ENCODE results near the gene OTOGL.
"Not testable (repeated sequence)": the region's sequence is repeated elsewhere in the genome, so short reads cannot be mapped to it uniquely, and the experiment has no call there.

The OTOGL gene

GRCh38 chr12:80140005-80140404, 40.7 kb downstream of the OTOGL start:
- DNase-seq, result no peak

- no peak for DNase-seq
Observed at GRCh38 chr12:80142640-80143039, 43.3 kb downstream of the OTOGL start.

GRCh38 chr12:80143537-80143936, 44.2 kb downstream of the OTOGL start:
- DNase-seq, result no peak

- not testable (repeated sequence) for DNase-seq
Observed at GRCh38 chr12:80149547-80150313, 50.4 kb downstream of the OTOGL start.

GRCh38 chr12:80151131-80151530, 51.8 kb downstream of the OTOGL start:
- DNase-seq, result no peak

GRCh38 chr12:80154261-80154660, 54.9 kb downstream of the OTOGL start:
- no peak for DNase-seq

GRCh38 chr12:80156306-80156705, 57.0 kb downstream of the OTOGL start:
- DNase-seq, result no peak

GRCh38 chr12:80157645-80158044, 58.3 kb downstream of the OTOGL start:
- no peak for DNase-seq

GRCh38 chr12:80161612-80162011, 62.3 kb downstream of the OTOGL start:
- DNase-seq, result no peak

GRCh38 chr12:80162177-80162576, 62.8 kb downstream of the OTOGL start:
- DNase-seq, result no peak

GRCh38 chr12:80165746-80166145, 66.4 kb downstream of the OTOGL start:
- DNase-seq, result no peak

GRCh38 chr12:80166751-80167150, 67.4 kb downstream of the OTOGL start:
- DNase-seq, result no peak

GRCh38 chr12:80168936-80169335, 69.6 kb downstream of the OTOGL start:
- no peak for DNase-seq

GRCh38 chr12:80170915-80171314, 71.6 kb downstream of the OTOGL start:
- DNase-seq, result no peak

GRCh38 chr12:80173083-80173864, 73.9 kb downstream of the OTOGL start:
- DNase-seq, result no peak

GRCh38 chr12:80175307-80175930, 76.1 kb downstream of the OTOGL start:
- DNase-seq, result no peak

GRCh38 chr12:80176706-80177105, 77.4 kb downstream of the OTOGL start:
- DNase-seq, result no peak

- no peak for DNase-seq
Observed at GRCh38 chr12:80178846-80179245, 79.5 kb downstream of the OTOGL start.

GRCh38 chr12:80183939-80184338, 84.6 kb downstream of the OTOGL start:
- no peak for DNase-seq

- no peak for DNase-seq
Observed at GRCh38 chr12:80184926-80185325, 85.6 kb downstream of the OTOGL start.

- no peak for DNase-seq
Observed at GRCh38 chr12:80186727-80187217, 87.4 kb downstream of the OTOGL start.

- no peak for DNase-seq
Observed at GRCh38 chr12:80187660-80188090, 88.3 kb downstream of the OTOGL start.

GRCh38 chr12:80188576-80188975, 89.2 kb downstream of the OTOGL start:
- DNase-seq, result no peak

GRCh38 chr12:80189241-80189640, 89.9 kb downstream of the OTOGL start:
- DNase-seq, result no peak
